GM19324 (cell line): ENCODE measurements around the gene STYXL1.
"Not testable (repeated sequence)": the region's sequence is repeated elsewhere in the genome, so short reads cannot be mapped to it uniquely, and the experiment has no call there.

ENCODE experiments used
- ATAC-seq: cut with Tn5 transposase; IDR thresholded peaks from one replicate; pipeline ENCODE4 v1.9.1; 2021; ENCODE audit warnings: mild to moderate bottlenecking, moderate library complexity; ENCODE audit not compliant: unreplicated experiment, low FRiP score

STYXL1 gene, protein sequence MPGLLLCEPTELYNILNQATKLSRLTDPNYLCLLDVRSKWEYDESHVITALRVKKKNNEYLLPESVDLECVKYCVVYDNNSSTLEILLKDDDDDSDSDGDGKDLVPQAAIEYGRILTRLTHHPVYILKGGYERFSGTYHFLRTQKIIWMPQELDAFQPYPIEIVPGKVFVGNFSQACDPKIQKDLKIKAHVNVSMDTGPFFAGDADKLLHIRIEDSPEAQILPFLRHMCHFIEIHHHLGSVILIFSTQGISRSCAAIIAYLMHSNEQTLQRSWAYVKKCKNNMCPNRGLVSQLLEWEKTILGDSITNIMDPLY

DNA sequence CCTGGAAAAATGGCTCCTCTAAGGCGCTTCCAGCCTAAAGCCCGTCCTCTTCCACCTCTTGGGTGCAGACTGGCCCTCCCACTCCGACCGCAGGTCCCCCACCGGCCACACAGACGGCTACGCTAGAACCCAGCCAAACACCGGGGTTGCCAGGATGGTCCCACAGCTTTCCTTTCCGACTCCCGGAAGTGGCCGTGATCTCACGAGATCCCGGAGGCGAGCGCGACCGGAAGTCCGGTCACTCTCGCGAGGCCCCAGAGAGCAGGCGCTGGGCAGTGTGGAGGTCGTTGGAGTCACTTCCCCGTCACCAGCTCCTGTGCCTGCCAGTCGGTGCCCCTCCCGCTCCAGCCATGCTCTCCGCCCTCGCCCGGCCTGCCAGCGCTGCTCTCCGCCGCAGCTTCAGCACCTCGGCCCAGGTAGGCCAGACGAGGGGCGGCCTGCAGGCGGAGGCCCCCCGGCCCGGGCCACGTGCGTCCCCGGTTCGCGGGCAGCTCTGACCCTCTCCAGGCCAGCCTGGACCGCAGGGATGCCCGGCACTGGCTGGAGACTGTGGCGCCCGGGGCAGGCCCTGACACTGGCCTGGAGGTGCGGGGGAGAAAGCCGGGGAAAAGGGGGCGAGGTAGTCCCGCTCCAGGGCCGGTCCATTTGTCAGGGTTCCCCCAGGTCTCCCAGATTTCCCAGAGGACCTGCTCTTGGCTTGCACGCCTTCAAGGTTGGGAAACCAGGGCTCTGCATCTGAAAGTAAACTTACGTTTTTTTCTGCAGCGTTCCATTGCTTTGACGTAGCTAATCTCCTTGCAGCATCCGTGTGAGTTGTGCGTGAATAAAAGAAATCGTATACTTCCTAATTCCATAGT lies at the start of gene STYXL1, which contains the start of gene MDH2:
Gene STYXL1 (minus strand): TSS at position 190 of the 857 bp plus-strand sequence. CDS start 17,477 bp downstream, outside the sequence.
Gene MDH2 (plus strand): TSS at position 296 of the 857 bp plus-strand sequence. CDS start 55 bp downstream, at position 351.
- ATAC-seq = peak; percentile 90

- no peak for ATAC-seq
Observed at GRCh38 chr7:76095908-76096307, 48.1 kb upstream of the STYXL1 start.

- ATAC-seq = not testable (repeated sequence)
Observed at GRCh38 chr7:76094326-76094725, 46.5 kb upstream of the STYXL1 start.

DNA sequence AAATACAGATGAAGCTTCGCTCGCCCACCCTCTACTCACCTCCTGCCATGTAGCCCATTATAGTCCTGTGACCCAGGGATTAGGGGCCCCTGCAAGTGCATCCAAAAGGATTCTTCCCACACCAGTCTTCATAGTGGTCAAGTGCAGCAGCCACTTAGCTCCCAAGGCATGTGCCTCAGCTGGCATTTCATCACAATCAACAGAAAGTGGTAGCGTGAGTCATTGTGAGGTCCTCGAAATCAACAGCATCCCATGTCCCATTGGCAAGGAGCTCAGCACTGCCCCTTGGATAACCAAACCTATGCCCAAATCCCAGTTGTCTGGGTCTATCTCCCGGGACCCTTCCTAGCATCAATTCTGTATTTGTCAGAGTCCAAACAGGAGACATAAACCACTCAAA lies 45.7 kb upstream of the STYXL1 start:
- ATAC-seq = not testable (repeated sequence)

DNA sequence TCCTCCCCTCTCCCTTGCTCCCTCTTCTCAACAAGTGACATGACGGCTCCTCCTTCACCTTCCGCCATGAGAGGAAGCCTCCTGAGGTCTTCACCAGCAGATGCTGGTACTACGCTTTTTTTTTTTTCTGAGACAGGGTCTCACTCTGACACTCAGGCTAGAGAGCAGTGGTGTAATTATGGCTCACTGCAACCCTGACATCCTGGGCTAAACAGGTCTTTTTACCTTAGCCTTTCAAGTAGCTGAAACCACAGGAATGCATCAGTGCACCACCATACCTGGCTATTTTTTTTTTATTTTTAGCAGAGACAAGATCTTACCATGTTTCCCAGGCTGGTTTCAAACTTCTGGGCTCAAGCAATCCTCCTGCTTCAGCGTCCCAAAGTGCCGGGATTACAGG lies 43.7 kb upstream of the STYXL1 start:
- no peak for ATAC-seq

DNA sequence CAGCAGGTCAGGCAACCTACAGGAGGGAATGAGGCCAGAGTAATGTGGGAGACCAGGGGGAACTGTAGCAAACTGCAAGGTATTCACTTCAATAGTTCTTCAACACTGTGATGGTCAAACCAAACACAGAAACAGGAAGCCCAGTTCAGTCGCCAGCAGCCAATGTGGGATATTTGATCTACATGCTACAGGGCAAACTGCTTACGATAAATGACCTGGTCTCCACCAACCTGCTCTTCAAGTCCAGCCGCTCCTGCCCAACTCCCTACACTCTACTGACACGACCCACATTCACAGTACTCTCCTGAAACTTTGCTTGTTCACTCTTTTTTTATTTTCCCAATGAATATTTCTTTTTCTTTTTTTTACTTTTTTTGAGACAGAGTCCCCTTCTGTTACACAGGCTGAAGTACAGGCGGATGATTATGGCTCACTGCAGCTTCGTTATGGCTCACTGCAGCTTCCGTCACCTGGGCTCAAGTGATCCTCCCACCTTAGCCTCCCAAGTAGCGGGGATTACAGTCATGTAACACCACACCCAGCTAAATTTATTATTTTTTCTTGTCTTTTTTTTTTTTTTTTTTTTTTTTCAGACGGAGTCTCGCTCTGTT lies 42.2 kb upstream of the STYXL1 start:
- ATAC-seq = no peak

- not testable (repeated sequence) for ATAC-seq
Observed at GRCh38 chr7:76087362-76087791, 39.6 kb upstream of the STYXL1 start.

- no peak for ATAC-seq
Observed at GRCh38 chr7:76086070-76086469, 38.3 kb upstream of the STYXL1 start.

- ATAC-seq = not testable (repeated sequence)
Observed at GRCh38 chr7:76084115-76084514, 36.3 kb upstream of the STYXL1 start.

DNA sequence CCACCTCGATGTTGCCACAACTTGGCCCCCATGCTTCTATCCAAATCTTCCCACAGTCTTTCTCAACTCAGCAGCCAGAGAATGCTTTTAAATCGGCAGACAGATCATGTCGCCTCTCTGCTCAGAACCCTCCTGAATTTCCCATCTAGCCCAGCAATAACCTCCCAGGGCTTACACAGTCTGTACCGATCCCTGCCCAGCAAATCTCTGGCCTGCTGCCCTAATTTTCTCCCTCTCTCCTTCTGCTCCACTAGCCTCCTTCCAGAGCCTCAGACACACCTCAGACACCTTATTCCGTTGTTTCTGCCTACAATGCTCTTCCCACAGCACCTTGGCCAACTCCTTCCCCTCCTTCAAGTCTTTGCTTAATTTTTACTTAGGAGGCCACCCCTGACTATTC lies 32.4 kb upstream of the STYXL1 start:
- no peak for ATAC-seq

DNA sequence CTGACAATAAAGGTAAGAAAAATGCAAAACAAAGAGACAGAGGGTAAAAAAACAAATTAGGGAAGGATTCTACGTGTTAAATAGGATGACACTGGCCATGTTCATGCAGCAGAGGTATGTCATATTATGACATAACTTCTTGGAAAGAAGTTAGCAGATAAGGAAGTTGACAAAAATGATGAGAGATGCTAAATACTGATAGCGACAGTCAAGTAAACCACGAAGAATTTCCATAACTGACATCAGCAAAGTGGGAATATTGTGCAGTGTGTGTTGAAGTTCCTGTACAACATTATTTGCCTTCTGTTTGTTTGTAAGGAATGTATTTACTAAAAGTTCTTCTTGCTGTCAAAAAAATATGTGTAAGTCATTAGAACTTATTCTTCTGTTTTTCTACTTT lies 29.6 kb upstream of the STYXL1 start:
- no peak for ATAC-seq

- no peak for ATAC-seq
Observed at GRCh38 chr7:76076995-76077394, 29.2 kb upstream of the STYXL1 start.

DNA sequence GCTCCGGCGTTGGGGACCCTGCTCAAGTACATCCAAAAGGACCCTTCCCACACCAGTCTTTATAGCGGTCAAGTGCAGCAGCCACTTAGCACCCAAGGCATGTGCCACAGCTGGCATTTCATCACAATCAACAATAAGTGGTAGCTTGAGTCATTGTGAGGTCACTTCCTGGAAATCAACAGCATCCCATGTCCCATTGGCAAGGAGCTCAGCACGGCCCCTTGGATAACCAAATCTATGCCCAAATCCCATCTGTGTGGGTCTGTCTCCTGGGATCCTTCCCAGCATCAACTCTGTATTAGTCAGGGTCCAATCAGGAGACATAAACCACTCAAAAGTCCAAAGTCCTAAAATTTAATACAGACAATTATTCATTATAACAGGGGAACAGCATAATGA lies 27.2 kb upstream of the STYXL1 start:
- ATAC-seq = no peak

DNA sequence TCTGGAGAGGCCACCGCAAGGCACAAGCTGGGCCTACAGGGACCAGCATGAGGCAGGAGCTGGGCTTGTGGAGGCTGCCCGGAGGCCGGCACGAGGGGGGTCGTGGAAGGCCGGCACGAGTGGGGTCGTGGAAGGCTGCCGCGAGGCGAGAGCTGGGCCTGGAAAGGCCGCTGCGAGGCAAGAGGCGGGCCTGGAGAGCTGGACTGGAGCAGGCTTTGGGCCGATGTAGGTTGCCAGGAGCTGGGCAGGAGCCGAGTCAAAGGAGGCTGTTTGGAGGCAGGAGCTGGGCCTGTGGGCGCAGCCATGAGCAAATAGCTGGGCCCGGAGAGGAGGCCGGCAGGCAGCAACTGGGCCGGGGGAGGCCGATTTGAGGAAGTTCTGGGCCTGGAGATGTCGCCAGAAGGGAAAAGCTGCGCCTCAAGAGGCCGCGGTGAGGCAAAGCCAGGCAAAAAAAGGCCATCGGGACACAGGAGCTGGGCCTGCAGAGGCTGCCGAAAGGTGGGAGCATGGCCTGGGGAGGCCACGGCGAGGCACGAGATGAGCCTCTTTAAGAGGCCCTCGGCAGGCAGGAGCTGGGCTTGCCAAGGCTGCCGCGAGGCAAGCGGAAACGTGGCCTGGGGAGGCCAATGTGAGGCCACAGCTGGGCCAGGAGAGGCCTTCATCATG lies 26.6 kb upstream of the STYXL1 start:
- no peak for ATAC-seq

DNA sequence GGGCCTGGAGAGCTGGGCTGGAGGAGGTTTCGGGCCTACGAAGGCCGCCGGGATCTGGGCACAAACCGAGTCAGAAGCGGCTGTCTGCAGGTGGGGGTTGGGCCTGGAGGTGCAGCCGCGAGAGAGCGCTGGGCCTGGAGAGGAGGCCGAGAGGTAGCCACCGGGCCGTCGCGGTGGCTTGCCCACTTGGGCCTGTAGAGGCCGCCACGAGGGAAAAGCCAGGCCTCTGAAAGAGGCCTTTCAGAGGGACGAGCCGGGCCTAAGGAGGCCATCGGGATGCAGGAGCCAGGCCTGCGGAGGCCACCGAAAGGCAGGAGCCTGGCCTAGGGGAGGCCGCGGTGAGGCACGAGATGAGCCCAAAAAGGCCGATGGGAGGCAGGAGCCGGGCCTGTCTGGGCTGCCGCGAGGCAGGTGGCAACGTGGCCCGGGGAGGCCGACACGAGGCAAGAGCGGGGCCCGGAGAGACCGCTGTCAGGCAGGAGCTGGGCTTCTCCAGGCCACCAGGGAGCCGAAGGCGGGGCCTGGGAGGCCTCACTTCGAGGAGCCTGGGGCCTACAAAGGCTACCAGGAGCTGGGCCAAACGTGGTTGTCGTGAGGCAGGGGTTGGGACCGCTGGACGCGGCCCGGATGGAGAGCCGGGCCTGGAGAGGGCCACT lies 25.7 kb upstream of the STYXL1 start:
- ATAC-seq = no peak

- ATAC-seq = no peak
Observed at GRCh38 chr7:76072243-76073148, 24.7 kb upstream of the STYXL1 start.

- ATAC-seq = no peak
Observed at GRCh38 chr7:76071316-76072242, 23.8 kb upstream of the STYXL1 start.

- ATAC-seq = no peak
Observed at GRCh38 chr7:76069238-76069638, 21.4 kb upstream of the STYXL1 start.
